ENCODE results near the gene SOX6.
"Not testable (repeated sequence)": the region's sequence is repeated elsewhere in the genome, so short reads cannot be mapped to it uniquely, and the experiment has no call there.

Gene SOX6

DNA sequence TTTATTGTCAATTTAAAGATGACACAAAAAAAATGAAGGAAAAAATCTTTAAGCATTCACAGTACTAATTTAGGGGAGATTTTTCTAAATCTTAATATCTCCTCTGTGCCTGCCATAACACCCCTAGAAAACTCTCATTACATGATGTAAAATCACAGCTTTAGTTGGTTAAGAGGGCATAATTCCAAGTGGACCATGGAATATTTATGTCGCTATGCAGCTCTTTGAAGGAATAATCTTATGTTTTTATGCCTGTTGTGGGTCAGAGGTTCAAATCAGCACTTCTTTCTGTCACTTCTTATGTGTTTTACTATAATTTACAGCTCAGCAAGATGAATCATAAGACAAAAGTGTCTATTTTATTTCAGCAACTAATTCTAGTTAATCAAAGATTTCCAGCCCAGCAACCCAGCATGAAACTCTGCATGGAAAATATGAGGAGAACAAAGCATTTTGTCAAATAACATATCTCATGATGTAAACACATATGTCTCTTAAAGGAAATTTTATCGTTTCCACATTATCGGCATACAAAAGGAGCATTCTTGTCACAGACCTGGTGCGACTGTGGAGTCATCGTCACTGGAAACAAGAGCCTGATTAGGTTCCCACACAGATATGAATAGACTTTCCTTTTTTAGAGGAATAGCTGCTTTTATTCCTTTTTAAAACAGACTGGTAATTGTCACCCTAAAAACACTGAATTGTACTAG, 274.8 kb downstream of the SOX6 start:
- no peak for DNase-seq (ENCODE audit: low read depth in 1 of 2, low spot score in 1 of 2)
- no peak for TF ChIP-seq JUND (IDR thresholded peaks at IDR 0.05; ENCODE audit: low read depth)
- in situ Hi-C loops (cut with HindIII; ENCODE audit: low pct_unique_long_range_greater_than_20kb, low sequenced_read_pairs), result no loop called here

DNA sequence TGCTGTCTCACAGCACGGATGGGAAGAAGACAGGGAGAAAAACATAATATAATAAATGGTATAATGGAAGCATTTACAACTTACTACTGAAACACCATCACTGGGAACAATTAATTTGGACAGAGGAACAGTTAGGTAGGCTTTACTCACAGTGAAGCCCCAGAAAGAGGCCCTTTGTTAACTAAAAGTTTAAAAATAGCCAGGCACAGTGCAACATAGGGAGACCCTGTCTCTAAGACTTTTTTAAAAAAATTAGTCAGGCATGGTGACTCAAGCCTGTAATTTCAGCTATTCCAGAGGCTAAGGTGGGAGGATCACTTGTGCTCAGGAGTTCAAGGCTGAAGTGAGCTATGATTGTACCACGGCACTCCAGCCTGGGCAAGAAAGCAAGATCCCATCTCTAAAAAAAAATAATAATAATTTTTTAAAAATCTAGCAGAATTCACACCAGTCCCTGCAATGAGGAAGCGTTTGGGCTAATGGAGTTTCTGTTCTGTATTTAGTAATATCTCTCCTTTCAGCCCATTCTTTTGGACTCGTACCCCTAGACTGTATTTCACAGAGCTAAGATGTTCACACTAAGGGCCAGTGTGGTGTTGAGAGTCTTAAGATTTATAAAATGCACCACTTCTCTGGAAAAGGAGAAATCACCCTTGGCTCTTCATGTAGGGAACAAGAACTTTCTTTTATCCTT, 275.5 kb downstream of the SOX6 start:
- DNase-seq (ENCODE audit: low read depth in 1 of 2, low spot score in 1 of 2), result no peak
- TF ChIP-seq JUND (IDR thresholded peaks at IDR 0.05; ENCODE audit: low read depth), result no peak
- in situ Hi-C loops (cut with HindIII; ENCODE audit: low pct_unique_long_range_greater_than_20kb, low sequenced_read_pairs), result no loop called here

DNA sequence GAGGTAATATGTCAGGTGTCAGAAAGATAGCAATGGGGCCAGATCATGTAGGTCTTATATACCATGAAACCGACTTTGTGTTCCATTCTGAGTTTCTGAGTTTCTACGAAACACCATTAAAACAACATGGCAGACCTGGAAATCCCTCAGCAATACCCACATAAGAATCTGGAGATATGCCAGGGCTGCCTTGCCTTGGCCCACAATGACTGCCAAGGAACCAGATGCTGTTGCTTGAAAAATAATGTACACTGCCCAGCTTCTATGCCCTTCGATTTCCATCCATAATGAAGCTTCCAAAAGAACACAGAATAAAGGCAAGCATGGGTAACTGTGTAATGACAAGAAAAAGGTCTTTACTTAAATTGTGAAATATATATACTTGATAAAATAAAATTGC, 277.4 kb downstream of the SOX6 start:
- no peak for DNase-seq (ENCODE audit: low read depth in 1 of 2, low spot score in 1 of 2)
- TF ChIP-seq JUND (IDR thresholded peaks at IDR 0.05; ENCODE audit: low read depth), result no peak

DNA sequence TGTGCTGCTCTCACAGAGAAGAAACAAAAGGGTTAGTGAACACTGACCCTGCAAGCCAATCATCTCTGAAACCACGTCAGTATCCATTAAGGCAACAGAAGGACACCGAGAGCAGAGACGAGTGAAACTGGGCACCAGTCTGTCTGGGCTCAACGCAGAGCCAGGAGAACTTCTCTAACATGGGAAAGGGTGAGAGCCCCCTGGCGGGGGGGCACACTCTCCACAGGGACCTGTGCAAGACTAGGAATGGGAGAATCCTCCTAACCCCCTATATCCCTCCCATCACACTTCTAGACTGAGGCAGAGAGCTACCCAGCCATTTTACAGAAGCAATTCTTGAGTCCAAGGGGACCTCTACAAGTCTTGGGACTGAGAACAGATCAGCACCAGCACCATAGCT, 285.8 kb downstream of the SOX6 start:
- in situ Hi-C loops (cut with HindIII; ENCODE audit: low pct_unique_long_range_greater_than_20kb, low sequenced_read_pairs), result no loop called here

More for the DNA sequence above, 277.4 kb downstream of the SOX6 start:
- in situ Hi-C loops (cut with HindIII; ENCODE audit: low pct_unique_long_range_greater_than_20kb, low sequenced_read_pairs), result no loop called here

DNA sequence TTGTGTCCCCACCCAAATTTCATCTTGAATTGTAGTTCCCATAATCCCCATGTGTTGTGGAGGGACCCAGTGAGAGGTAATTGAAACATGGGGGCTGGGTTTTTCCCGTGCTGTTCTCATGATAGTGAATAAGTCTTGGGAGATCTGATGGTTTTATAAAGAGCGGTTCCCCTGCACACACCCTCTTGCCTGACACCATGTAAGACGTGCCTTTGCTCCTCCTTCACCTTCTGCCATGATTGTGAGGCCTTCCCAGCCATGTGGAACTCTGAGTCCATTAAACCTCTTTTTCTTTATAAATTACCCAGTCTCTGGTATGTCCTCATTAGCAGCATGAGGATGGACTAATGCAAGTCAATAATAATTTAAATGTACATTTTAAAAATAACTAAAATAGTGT, 289.1 kb downstream of the SOX6 start:
- DNase-seq (ENCODE audit: low read depth in 1 of 2, low spot score in 1 of 2); in situ Hi-C loops (cut with HindIII; ENCODE audit: low pct_unique_long_range_greater_than_20kb, low sequenced_read_pairs): not testable (repeated sequence)

More for the DNA sequence above, 285.8 kb downstream of the SOX6 start:
- no peak for TF ChIP-seq JUND (IDR thresholded peaks at IDR 0.05; ENCODE audit: low read depth)
- DNase-seq (ENCODE audit: low read depth in 1 of 2, low spot score in 1 of 2), result no peak

DNA sequence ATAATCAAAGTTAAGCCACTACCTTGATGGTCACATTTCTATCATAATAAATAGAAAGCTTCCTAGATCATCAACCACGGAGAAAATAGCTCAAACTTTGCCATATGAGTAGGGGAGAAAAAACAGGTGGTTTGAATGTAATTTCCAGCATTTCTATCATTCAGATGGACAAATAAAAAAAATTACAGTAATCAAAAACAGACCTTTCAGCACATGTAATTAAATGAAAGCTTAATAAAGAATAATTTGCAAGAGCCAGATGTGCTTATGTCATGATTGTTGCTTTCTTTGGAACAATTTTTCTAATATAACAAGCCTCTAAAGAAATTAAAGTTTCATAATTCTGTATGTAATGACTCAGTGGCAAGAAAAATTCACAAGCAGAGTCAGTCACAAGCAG, 297.0 kb downstream of the SOX6 start:
- DNase-seq (ENCODE audit: low read depth in 1 of 2, low spot score in 1 of 2), result no peak
- TF ChIP-seq JUND (IDR thresholded peaks at IDR 0.05; ENCODE audit: low read depth), result no peak
- in situ Hi-C loops (cut with HindIII; ENCODE audit: low pct_unique_long_range_greater_than_20kb, low sequenced_read_pairs), result no loop called here

DNA sequence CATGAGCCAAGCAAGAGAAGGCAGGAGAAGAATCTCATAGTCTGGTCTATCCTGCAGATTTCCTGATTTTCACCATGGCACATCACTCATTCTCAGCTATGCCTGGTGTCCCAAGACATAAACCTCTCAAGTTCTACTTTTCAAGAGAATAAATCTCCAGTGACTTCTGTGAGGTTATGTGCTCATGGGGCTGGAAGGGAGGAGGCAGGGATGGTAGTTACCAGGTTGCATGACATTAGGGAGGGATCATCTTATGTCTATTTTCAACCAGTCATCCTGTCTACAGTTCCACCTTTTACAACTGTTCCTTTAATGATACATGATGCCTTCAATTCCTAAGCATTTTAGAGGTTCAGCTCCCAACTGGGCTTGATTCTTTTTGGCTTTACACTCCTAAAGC, 297.7 kb downstream of the SOX6 start:
- in situ Hi-C loops (cut with HindIII; ENCODE audit: low pct_unique_long_range_greater_than_20kb, low sequenced_read_pairs), result no loop called here
- no peak for TF ChIP-seq JUND (IDR thresholded peaks at IDR 0.05; ENCODE audit: low read depth)
- no peak for DNase-seq (ENCODE audit: low read depth in 1 of 2, low spot score in 1 of 2)

DNA sequence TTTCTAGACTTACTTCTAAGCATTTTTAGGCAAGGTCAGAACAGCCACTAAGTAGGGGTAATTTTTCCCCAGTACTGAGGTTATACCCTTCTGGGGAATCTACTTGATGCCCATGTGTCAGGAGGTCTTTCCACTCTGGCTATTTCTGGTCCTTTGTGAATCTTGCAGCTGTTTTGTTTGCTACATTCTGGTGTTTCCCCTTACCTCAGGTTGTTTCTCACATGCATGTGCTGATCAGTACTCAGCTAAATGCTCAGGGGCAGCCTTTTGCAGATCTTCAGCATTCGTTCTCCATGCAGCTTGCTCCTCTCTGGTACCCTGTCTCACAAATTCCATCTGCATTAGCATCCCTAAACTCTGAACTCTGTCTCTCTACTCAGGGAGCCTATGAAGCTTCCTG, 303.6 kb downstream of the SOX6 start:
- in situ Hi-C loops (cut with HindIII; ENCODE audit: low pct_unique_long_range_greater_than_20kb, low sequenced_read_pairs), result no loop called here
- no peak for TF ChIP-seq JUND (IDR thresholded peaks at IDR 0.05; ENCODE audit: low read depth)
- DNase-seq (ENCODE audit: low read depth in 1 of 2, low spot score in 1 of 2), result no peak

DNA sequence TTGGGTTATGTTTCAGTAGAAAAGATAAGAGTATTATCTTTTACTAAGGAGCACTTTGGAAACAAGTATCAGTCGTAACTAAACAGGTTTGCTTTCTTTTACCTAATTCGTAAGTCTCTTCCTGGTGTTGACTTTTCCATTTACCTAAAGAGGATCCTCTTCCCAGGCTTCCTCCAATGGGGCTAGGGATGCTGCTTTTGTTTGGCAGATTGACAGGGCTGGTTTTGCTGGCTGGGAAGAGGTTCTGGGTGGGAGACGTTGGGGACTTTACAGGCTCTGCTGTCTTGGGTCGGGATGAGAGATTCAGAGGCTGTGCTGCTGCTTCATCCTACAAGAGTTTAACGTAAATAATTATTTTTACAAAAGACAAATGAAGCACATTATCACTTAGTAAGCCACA, 306.7 kb downstream of the SOX6 start:
- DNase-seq (ENCODE audit: low read depth in 1 of 2, low spot score in 1 of 2), result no peak
- no peak for TF ChIP-seq JUND (IDR thresholded peaks at IDR 0.05; ENCODE audit: low read depth)
- in situ Hi-C loops (cut with HindIII; ENCODE audit: low pct_unique_long_range_greater_than_20kb, low sequenced_read_pairs), result no loop called here

DNA sequence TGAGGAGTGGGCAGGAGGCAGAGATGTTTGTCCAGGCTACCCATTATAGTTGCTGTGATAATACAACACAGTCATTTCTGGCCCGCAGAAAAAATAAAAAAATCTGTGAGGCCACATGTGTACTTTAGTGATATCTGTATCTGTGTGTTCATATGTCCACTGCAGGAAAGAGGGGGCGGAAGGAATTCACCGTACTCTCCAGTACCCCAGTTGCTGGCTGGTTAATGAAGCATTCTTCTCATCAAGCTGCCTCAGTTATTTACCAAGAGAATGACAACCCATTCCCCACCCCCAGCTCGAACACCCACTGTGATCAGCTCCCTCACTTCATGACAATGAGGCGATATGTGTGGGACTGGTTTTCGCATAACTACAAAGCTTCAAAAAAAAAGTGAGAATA, 309.3 kb downstream of the SOX6 start:
- no peak for DNase-seq (ENCODE audit: low read depth in 1 of 2, low spot score in 1 of 2)
- no peak for TF ChIP-seq JUND (IDR thresholded peaks at IDR 0.05; ENCODE audit: low read depth)
- in situ Hi-C loops (cut with HindIII; ENCODE audit: low pct_unique_long_range_greater_than_20kb, low sequenced_read_pairs), result no loop called here

DNA sequence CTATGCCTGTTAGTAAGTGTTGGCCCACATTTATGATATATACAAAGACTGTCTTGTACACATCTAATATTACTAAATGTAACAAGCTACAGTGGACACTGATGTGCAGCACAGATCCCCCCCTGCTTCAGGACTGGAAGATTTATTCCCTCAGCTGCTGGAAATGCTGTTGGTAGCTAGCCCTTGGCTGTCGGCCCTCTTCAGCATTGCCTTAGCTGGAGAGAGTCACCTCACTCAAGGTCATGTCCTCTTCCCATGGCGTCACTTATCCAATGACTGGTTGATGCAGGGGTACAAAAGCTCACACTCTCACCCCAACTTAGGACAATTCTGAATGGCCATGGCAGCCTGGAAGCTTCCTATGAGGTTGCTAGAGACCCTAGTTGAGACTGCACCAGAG, 312.7 kb downstream of the SOX6 start:
- in situ Hi-C loops (cut with HindIII; ENCODE audit: low pct_unique_long_range_greater_than_20kb, low sequenced_read_pairs), result no loop called here
- no peak for DNase-seq (ENCODE audit: low read depth in 1 of 2, low spot score in 1 of 2)
- no peak for TF ChIP-seq JUND (IDR thresholded peaks at IDR 0.05; ENCODE audit: low read depth)

DNA sequence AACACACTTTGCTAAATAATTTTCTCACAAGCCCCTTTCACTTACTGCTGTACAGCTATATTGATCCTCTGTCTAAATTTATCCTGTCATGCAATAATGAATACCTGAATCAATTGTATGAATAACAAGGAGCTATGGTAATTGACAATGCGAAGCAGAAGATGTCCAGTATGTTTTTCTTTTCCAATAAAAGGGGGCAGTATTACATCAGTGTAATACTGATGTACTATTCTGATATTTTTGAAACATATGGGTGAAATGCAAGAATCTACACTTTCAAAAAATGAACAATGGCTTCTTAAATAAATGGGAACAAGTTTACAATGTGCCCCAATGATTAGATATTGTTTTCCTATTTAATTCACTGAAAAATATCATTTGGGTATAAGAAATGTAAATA, 315.1 kb downstream of the SOX6 start:
- DNase-seq (ENCODE audit: low read depth in 1 of 2, low spot score in 1 of 2), result no peak
- TF ChIP-seq JUND (IDR thresholded peaks at IDR 0.05; ENCODE audit: low read depth), result no peak
- in situ Hi-C loops (cut with HindIII; ENCODE audit: low pct_unique_long_range_greater_than_20kb, low sequenced_read_pairs), result no loop called here

DNA sequence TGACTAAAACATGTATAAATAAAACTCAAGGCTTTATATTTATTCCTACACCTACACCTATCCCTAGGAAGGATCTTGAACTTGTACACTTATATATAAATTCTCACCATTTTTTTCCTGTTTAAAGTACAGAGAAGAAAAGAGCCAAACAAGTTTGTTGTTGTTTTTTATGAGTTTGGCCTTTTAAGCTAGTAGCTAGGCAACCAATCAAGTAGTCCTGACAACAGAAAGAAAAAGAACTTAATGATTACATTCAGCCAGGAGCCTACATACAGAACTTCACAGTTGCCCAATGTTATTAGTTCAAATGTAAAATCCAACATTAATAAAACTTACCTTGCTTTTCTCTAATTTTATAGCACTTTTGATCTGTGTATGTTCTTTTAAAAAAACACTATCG, 316.2 kb downstream of the SOX6 start:
- no peak for TF ChIP-seq JUND (IDR thresholded peaks at IDR 0.05; ENCODE audit: low read depth)
- DNase-seq (ENCODE audit: low read depth in 1 of 2, low spot score in 1 of 2), result no peak
- in situ Hi-C loops (cut with HindIII; ENCODE audit: low pct_unique_long_range_greater_than_20kb, low sequenced_read_pairs), result no loop called here

DNA sequence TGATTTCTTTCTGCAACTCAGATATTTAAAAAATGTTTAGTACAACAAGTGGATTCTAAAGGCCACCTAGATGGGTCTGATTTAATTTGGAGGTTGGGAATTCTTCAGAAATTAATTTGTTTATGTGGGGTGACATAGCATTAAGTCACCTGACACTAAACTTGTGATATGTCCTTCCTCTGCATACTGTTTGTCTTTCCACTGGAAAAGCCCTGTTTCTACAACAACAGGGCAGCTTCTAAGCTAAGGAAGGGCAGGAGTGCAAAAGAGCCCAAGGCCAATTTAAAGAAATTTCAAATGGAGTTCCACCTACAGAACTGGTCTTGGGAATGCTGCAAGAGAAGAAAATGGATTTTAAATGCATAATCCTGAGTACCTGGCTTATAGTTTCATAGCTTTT, 319.2 kb downstream of the SOX6 start:
- DNase-seq (ENCODE audit: low read depth in 1 of 2, low spot score in 1 of 2), result no peak
- in situ Hi-C loops (cut with HindIII; ENCODE audit: low pct_unique_long_range_greater_than_20kb, low sequenced_read_pairs), result no loop called here
- no peak for TF ChIP-seq JUND (IDR thresholded peaks at IDR 0.05; ENCODE audit: low read depth)

Measured in T47D (cell line).